GM18873 (cell line): ENCODE data around the gene LINC01488.

Experiments used
- ATAC-seq: cut with Tn5 transposase; IDR thresholded peaks from one replicate; pipeline ENCODE4 v1.9.1; 2021; ENCODE audit warnings: mild to moderate bottlenecking, moderate library complexity, moderate number of reproducible peaks; ENCODE audit not compliant: unreplicated experiment, low FRiP score

Gene LINC01488

DNA sequence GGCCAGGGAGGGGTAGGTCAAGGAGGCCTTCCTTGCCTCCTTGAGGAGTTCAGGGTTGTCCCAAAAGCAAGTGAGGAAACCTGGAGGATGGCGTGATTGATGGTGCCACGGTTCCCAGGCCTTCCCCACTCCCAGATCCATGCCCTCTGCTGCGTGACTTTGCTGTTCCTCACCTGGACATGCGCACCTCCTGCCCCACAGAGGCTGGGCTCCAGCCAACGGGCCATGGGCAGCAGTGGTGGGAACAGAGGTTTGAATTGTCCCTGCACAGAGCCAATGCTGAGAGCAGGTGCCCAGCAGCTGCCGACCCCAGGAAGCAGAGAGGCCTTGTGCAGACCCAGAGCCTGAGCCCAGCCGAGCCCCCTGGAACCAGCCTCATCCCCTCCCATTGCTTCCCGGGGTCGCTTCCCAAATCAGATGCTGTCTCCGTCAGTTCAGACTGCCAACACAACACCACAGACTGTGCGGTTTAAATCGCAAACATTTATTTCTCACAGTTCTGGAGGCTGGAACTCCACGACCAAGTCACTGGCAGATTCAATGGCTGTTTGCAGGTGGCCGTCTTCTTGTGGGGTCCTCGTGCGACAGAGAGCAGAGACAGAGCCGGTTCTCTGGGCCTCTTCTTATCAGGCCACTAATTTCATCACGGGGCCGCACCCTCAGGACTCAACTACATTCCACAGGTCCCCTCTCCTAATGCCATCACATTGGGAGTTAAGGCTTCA, 6.2 kb upstream of the LINC01488 start:
- ATAC-seq, result no peak

DNA sequence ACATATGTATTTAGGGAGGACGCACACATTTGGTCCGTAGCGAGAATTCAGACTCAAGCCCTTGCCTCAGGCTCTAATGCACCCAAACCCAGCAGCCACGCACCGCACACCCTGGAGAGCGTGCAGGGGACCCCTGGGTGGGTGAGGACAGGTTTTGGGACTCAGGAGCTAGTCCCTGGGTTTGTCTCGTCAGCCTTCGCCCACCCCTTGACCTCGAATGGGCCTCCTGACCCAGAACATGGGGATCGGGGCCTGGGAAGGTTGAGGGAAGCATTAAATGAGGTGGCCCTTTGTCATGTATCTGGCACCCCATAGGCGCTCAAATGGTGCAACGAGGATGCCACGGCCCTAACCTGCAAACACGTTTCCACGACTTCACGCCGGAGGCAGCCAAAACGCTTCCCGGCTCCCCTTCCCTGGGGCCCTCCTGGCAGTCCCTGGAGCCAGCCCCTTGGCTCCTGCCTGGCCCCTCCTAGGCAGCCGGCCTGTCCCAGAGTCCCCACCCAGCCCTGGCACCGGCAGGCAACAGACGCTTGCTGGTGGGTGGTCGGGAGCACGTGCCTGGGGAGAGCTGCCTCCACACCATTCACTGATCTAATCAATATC, 5.5 kb upstream of the LINC01488 start:
- no peak for ATAC-seq

DNA sequence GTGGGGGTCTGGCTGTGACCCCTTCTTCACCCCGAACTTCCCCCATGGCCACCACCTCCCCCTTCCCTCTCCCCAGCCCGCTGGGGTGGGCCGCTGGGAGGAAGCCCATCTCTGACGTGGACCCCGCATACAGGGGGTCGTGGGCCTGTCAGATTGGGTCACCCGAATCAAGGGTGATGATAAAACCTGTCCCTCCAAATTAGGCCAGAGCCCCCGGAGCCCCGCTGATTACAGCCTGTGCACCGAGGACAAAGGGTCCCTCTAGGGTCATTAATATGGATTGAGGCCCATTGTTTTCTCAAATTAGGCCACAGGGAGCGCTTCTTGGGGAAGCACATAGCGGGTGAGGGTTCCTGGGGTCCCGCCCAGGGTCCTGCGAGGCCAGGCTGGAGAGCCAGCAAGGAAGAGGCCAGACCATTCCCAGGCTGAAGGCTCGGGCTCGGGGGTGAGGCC, 4.9 kb upstream of the LINC01488 start:
- no peak for ATAC-seq

DNA sequence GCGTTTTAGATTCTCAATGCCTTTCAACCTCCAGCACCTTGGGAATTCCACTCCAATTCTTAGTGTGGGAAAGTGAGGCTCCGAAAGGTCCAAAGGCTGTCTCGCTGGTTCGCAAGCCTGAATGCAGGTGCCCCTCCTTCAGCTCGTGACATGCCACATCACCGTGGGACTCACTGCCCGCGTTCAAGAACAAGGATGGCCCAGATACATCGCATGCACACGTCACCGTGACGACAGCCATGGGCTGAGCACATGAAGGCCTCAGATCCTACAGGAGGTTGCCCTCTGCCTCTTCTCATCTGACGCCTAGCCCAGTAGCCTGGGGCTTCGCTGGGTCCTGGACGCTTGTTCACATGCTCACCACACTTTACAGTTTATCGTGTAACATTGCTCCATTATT, 4.4 kb upstream of the LINC01488 start:
- ATAC-seq, result no peak

DNA sequence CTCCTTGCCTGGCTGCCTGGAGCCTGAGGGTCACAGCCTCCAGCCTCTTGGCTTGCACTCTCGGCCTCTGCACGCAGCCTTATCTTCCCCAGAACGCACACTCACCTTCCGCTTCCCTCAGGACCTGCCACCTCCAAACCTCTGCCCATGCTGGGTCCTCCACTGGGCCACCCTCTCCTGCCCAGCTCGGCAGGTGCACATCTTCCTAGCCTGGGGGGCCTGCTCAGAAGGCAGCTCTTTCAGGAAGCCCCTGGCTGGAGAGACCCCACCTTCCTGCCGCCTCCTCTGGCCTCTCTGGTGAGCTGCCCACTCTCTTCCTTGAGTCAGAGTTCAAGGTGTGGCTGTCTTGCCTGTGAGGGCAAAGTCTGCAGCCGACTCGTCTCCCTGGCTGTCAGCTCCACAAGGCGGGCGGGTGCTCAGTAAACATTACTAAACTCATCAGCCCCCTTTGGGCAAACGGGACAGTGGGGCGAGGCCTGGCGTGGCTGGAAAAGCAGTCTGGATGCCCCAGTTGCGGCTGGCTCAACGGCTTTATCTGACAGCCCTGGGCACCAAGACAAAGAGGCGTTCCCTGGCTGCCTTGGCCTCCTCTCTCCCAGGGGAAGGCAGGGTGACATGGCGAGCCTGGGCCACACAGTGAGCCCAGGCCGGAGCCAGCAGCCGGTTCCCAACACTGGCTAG, 1.7 kb upstream of the LINC01488 start:
- no peak for ATAC-seq

DNA sequence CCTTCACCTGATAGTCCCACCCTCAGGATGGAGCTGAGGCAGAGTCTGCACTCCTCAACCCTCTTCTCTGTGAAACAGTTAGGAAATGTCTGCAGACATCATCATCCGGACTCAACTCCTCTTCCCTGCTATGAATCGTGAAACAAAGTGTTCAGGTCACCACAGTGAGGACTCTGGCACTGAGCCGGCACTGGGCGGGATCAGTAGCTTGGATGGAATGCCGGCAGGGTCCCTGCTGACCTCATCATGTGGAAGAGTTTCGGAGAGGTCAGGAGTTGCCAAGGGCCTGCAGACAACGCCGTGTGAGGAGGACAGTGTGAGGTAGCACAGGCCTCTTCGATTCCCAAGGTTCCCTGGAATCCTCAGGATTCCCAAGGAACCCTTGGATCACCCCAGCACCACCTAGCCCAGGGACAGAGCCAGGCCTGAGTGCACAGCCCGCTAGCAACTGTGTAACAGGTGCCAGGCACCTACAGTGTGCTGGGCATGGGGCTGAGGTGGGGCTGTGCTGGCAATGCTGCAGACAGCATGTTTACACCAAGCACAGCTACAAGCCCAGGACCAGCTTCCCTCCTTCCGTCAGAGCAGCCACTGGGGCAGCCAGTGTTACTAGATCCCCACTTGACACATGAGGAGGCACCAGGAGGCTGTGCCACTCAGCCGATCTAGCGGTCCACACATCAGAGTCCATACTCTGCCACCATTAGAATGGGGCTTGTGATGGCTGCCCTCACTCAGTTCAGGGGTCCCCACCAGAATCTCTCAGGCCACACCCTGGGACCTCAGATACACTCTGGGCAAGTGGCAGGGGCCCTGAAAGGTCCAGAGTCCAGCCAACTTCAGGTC, 693 bp upstream of the LINC01488 start:
- no peak for ATAC-seq

DNA sequence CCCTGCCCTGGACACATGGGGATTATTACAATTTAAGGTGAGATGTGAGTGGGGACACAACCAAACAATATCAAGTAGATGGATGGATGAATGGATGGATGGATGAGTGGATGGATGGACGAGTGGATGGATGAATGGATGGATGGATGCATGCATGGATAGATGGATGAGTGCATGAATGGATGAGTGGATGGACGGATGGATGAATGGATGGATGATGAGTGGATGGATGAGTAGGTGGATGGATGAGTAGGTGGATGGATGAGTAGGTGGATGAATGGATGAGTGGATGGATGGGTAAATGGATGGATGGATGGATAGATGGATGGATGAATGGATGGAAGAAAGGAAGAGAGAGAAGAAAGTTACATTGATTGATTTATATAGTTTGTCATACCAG, 859 bp downstream of the LINC01488 start:
- ATAC-seq, result no peak

DNA sequence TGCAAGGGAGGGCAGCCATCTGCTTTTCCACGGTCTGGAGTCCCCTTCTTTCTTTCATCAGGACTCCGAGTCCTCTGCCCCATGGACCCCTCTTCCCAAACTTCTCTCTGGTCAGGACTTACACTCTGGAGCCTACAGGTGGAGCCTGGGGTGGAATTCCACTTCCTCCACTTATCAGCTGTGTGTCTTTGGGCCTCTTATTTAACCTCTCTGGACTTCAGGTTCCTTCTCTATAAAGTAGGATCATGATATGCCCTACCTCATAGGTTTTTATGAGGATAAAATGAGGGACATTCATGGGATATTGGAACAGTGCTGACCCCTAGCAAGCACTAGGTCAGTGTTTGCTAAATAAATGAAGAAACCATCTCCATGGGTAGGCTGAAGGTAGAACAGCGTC, 1.7 kb downstream of the LINC01488 start:
- no peak for ATAC-seq

DNA sequence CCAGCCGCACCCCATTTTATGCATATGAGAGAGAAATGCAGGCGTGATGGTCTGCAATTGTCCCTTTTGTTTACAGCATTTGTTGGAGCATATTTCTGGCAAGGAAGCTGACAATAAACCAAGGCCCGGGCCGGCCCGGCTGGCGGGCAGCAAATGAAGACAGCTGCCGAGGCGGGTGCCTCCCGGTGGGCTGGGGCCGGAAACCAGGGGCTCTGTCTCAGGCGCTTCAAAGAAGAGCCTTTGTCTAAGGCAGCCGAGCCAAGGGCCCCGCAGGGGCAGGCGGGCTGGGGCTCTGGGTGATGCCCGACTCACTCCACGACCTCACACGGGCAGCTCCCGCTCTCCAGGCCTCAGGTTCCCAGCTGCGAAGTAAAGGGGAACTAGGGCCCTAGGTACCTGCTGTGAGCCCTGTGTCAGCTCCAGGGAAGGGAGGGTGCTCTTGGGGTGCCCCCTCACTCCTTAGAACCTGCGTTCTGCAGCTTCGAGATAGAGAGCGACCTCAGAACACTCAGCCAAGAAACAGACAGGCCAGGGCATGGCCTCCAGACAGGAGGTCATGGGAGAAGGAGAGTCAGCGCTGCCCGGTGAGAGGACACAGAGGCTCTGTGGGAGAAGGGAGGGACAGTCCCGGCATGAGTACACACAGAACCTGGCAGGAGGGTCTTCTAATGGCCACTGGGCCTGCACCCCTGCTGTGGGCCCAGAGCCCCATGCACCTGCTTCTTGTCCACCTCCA, 2.4 kb downstream of the LINC01488 start:
- ATAC-seq, result no peak

DNA sequence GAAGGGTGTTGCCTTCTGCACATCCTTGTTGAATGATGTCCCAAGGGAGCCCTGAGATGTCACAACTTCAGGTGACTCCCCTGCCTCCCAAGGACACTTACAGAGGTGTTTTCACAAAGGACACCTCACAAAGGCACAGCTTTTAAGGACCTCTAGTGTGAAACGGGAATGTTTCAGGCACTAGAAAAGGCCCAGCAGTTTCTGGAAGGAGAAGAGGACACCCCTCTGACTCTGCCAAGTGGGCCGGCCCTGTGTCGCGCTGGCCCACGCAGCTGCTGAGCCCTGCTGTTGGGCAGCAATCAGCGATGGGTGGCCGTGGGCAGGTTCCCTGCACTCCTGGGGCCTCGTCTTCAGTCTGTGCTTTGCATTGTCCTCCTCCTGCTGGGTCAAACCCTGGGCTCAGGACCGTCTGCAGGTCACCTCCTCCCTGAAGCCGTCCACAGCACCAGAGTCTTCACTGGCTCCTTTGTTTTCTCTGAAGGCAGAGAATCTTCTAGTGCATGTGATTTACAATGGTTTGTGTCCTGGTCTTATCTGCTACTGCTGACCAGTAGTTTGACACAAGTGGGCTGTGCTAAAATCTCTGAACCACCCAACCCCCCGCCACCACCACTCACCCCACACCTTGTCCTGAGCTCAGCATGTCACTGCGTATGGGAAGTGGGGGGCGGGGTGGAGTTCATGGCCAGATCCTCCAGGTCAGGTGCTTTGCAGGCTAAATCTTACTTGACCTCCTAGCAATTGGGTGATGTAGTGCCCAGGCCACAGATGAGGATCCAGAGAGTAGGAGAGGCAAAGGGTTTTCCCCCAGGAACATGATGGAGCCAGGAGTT, 3.2 kb downstream of the LINC01488 start:
- no peak for ATAC-seq

DNA sequence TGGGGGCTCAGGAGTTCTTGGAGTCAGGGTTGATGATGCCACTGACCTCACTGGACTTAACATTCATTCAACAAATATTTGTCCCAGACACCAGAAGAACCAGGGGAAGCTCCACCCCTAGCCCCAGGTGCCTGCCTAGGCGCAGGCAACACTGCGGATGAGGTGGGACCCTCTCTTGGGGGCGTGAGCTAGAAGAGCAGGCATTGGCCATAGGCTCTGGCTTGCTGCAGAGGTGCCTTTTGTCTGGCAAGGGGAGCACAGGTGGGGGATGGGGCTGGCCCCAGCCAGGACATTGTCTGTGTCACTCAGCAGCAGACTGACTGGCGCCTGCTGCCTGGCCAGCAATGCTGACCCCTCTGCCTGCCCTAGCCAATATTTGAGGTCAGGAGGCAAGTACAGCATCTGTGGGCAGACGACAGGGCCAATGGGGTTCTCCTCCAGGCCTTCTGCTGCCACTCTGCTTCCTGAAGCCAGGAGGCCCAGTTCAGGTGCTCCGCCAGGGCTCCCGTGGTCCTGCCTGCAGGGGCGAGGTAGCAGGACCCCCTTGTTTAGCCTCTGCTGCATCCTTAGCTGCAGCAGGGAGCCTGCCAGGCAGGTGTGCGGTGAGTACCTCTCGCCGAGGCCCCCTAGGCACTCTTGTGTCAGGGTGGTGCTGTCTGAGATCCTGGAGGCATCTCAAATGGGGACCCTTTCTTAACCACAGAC, 4.0 kb downstream of the LINC01488 start:
- ATAC-seq, result no peak

DNA sequence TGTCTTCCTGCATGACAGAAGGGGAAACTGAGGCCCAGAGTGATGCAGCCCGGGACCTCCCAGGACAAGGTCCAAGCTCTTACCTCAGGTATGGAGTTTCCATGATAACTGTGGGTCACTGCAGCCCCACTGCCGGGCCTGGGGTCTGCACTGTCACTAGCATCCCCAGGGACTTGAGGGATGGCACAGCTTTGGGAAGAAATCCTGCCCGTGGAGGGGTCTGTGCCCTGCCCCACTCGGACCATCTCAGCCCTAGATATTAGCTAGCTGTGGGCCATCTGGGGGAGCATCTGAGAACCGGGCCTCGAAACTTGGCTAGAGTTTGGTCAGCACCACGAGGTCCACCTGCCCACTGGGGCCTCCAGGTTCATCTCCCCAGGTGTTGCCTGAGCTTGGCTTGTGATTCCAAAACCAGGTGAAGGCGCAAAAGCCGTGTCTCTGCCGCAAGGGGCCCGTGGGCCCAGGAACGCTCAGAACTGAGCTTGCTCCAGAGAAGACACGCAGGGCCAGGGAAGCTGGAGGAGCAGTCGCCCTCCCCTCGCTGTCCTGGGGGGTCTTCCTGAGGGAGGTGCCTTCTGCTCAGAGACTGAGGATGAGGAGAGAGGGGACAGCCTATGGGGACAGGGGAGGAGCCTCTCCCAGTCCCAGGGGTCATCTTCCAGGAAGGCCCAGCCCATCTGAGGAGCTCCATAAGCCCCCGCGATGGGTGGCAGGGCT, 4.8 kb downstream of the LINC01488 start:
- no peak for ATAC-seq

DNA sequence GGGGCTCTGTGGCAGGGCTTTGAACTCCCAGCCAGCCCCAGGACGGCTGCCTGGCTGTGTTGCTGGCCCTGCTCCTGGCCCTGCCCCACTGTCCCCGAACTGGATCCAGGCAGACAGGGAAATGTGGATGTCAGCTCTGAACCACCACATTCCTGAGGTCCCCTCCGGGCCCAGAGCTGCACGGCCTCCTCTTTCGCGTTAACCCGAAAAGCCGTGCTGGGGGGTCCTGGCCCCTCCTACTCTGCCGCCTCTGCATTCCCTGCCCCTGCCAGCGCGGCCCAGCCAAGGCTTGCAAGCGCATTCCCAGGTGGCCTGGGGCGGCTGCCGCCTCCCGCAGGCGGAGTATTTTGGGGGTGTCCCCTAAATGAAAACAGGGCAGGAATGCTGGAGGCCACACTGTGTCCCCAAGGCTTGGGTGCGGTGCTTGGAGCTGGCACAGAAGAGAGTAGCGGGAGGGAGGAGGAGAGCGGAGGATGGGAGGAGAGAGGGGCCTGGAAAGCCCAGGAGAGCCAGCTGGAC, 5.4 kb downstream of the LINC01488 start:
- ATAC-seq, result no peak

DNA sequence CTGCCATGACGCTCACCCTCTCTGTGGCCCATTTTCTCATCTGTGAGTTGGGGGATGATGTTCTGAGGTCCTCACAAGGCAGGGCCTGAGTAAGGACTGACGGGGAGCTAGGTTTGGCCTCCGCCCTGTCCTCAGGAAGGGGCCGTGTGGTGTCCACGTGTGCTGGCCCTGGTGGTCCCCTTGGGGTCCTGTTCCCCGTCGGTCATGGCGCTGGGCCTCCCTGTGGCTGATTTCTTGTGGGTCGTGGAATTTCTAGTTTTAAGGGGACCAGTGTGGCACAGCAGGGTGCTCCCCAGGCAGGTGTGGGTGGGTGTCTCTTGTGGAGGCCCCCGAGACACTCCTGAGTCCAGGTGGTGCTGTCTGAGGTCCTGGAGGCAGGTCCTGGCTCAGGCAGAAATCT, 5.9 kb downstream of the LINC01488 start:
- ATAC-seq, result no peak

DNA sequence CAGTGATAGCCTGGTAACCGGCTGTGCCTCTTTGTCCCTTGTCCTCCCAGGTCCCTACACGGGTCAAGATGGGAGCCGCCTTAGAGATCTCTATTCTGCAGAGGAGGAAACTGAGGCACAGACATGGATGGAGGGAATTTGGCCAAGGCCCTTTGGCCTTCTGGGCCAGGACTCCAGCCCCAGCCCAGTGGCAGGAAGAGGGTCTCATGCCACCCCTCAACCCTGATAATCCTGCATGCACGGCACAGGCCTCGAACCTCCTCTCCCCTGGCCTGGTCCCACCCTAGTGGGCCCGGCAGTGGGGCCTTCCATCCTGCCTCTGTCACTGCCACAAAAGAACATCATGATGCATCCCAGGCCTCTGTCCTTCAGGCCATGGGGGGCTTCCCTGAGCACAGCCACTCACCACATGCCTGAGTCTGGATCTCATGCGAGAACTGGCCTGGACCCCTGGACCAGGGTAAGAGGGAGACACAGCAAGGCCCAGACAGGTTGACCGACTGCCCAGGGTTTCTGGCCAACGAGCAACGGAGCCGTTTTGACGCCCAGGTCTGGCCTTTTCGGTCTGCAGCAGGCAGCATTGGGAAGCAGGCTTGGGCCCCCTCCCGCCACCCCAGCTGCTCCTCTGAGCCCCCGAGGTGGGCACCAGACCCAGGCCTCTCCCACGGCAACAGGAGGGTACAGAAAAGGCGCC, 6.5 kb downstream of the LINC01488 start:
- no peak for ATAC-seq

DNA sequence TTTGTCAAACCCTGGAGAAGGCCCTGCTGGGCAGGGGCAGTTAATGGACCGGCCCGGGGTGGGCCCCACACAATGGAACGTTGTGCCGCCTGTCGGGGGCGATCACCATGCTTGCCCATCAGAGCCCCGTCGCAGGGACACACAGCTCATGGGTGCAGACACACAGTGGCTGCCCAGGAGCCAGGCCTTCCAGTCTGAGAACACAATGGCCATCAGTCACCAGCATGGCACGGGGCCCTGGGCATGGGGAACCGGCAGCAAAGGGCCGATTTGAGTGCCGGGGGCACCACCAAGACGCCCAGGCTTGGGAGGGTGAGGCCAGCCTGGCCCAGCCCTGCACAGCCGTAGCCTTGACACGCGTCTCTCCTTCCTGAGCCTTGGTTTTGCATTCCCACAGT, 7.1 kb downstream of the LINC01488 start:
- ATAC-seq, result no peak

DNA sequence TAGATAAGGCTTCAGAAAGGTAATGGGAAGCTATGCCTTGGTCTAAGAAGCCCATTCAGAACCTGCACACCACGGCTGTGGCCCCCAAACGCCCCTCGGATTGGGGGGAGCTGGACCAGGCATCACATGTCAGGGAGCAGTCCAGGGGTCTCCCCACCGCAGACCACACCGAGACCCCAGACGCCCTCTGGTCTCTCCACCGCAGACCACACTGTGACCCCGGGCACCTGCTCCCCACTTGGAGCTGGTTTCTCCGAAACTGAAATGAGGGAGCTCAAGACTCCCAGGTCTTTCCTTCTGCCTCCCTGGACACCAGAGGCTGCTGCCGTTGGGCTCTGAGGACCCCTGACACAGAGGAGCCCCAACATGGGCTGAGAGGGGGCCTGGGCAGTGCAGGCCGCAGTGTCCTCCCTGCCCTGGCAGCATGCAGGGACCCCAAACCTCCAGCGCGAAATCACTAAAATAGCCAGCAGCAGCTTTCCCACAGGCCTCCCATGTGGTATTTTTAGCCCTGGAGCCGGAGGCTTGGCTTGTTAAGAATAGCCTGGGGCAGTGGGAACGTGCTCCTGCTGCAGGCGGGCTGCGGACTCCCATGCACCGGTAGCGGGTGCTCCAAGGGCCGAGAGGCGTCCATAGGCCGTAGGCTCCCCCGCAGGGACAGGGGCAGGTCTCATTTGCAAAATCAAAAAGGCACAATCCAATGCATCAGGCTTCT, 7.7 kb downstream of the LINC01488 start:
- ATAC-seq, result no peak
